Psoas muscle (tissue), 8 donors: ENCODE data around the gene NGF. TPM values are rescaled to one million over a fixed set of nuclear protein-coding genes. Genes with fewer than 3 reads are reported as not detected.

Source experiments
- ATAC-seq, 4 donors: fragments of 200-7000 bp; cut with Tn5 transposase; one replicate each; pipeline ENCODE4 v1.9.1; 2020; ENCODE audit warnings: moderate library complexity in 3 of 4, mild to moderate bottlenecking in 2 of 4
- DNase-seq, 2 donors: peaks; one replicate each; pipeline ENCODE4 v3.0.0-alpha.2; 2020
- H3K27ac ChIP-seq: fragments of 200-600 bp; one replicate; pipeline ENCODE4 v1.8.0; 2022
- H3K27me3 ChIP-seq, 3 donors: fragments of 200-600 bp in 1 of 3; one replicate each; pipeline versions ENCODE4 v1.6.1 to v1.8.0; 2013 to 2022; ENCODE audit warnings: low read length in 2 of 3, mild to moderate bottlenecking in 2 of 3, moderate library complexity in 1 of 3; ENCODE audit not compliant: insufficient read depth in 3 of 3
- H3K36me3 ChIP-seq, 2 donors: fragments of 200-600 bp in 1 of 2; one replicate each; pipeline versions ENCODE4 v1.6.1 to v1.8.0; 2013 to 2022; ENCODE audit warnings: low read depth in 1 of 2, mild to moderate bottlenecking in 1 of 2, moderate library complexity in 1 of 2; ENCODE audit not compliant: insufficient read depth in 1 of 2
- H3K4me1 ChIP-seq: fragments of 200-600 bp; one replicate; pipeline ENCODE4 v1.8.0; 2022
- H3K4me3 ChIP-seq: fragments of 200-600 bp; one replicate; pipeline ENCODE4 v1.8.0; 2022; ENCODE audit warnings: mild to moderate bottlenecking
- H3K9me3 ChIP-seq: fragments of 200-600 bp; one replicate; pipeline ENCODE4 v1.8.0; 2022
- CTCF ChIP-seq: fragments of 200-600 bp; IDR thresholded peaks from one replicate; pipeline ENCODE4 v1.8.0; 2022; ENCODE audit warnings: antibody characterized with exemption
- WGBS, 3 donors: extraction: QIAGEN DNeasy Blood & Tissue Kit; methylation state at CpG; one replicate each; pipeline versions ENCODE4 v1.1.6 to v1.1.7; 2013; 5-methylcytosine and 5-hydroxymethylcytosine counted together
- intact Hi-C, 2 donors: fragments of 100-400 bp; cut with DNase I; formaldehyde crosslinking; loops; one replicate each; pipeline versions ENCODE4 v1.11.0 to v1.14.2; 2022
- polyA plus RNA-seq, 3 donors: library from polyadenylated mRNA; stranded (reverse); fragments of 200-250 nt; gene quantifications; one replicate each; pipeline ENCODE4 v1.2.3, GENCODE V29; 2013
- total RNA-seq, 4 donors: library from RNA; stranded (reverse); fragmentation: NEBNext Ultra II Directional in 2 of 4; extraction: Animal tissue kit (Norgen Biotek cat#: 25700) in 2 of 4; gene quantifications; one replicate each; pipeline versions ENCODE4 v1.2.1 to v1.2.4, GENCODE V29; 2021 to 2023
- donor health status: healthy with polysubstance abuse.
- donor health status: DM: no; HTN: no; CAD: no; lungs with moderate emphysema.
- donor health status: Bipolar disorder and iron deficiency.
- donor health status: healthy.
- donor health status: DM: yes; HTN: yes; CAD: no.
- donor health status: DM: no; HTN: no; CAD: no.
- donor health status: DM: no; HTN: no; CAD: no.
- donor health status: DM: yes; HTN: yes; CAD: no.

NGF gene
- total and polyA plus RNA-seq, 7 donors = 0.27 to 1.4 (median 0.57) TPM

GRCh38 chr1:115347282-115347681 is 9.2 kb upstream of the NGF start:
- Histone ChIP-seq H3K9me3 (no peaks in the 10 kb centered on the region), H3K27me3 (peaks cover 0 to 9% (median 0%) of the 10 kb centered on the region in 3 donors), H3K27ac (no peak overlapping the region), H3K4me3 (no peak overlapping the region), H3K36me3 (no peaks in the 10 kb centered on the region), H3K4me1 (no peaks in the 10 kb centered on the region)
- TF ChIP-seq CTCF = no peak
- WGBS, 3 donors = 57 to 69% (median 63%) methylated on average over 2 of the region's 2 CpGs
- no peak for DNase-seq
- intact Hi-C loops = no loop called here
- no peak for ATAC-seq

GRCh38 chr1:115343200-115343737 is 5.2 kb upstream of the NGF start:
- ATAC-seq = no peak
- Histone ChIP-seq H3K4me3 (no peak overlapping the region), H3K4me1 (no peaks in the 10 kb centered on the region), H3K9me3 (no peaks in the 10 kb centered on the region), H3K36me3 (no peaks in the 10 kb centered on the region), H3K27me3 (peaks cover 0 to 14% (median 2%) of the 10 kb centered on the region in 3 donors), H3K27ac (no peak overlapping the region)
- whole genome bisulfite sequencing, 3 donors = 45 to 78% (median 48%) methylated on average over 2 of the region's 2 CpGs
- no peak for TF ChIP-seq CTCF
- intact Hi-C loops = no loop called here
- DNase-seq = no peak

GRCh38 chr1:115341948-115342347 is 3.9 kb upstream of the NGF start:
- Histone ChIP-seq H3K27me3 (peaks cover 0 to 24% (median 7%) of the 10 kb centered on the region in 3 donors), H3K36me3 (no peaks in the 10 kb centered on the region), H3K27ac (no peak overlapping the region), H3K9me3 (no peaks in the 10 kb centered on the region), H3K4me1 (peaks cover 5% of the 10 kb centered on the region), H3K4me3 (no peak overlapping the region)
- intact Hi-C loops = no loop called here
- DNase-seq (no peak), ATAC-seq (no peak)
- 72 to 86% (median 85%) methylated on average over 2 of the region's 2 CpGs for WGBS, 3 donors
- no peak for TF ChIP-seq CTCF

GRCh38 chr1:115340879-115341278 is 2.8 kb upstream of the NGF start:
- no peak overlapping the region for H3K4me3 ChIP-seq
- WGBS, 3 donors = 44 to 51% (median 48%) methylated on average over 3 of the region's 3 CpGs
- peaks cover 0 to 29% (median 7%) of the 10 kb centered on the region in 3 donors for H3K27me3 ChIP-seq
- ATAC-seq = no peak
- DNase-seq = no peak
- no peak overlapping the region for H3K27ac ChIP-seq
- no peaks in the 10 kb centered on the region for H3K9me3 ChIP-seq
- intact Hi-C loops = no loop called here
- TF ChIP-seq CTCF = no peak
- H3K4me1 ChIP-seq = peaks cover 5% of the 10 kb centered on the region
- no peaks in the 10 kb centered on the region for H3K36me3 ChIP-seq

GRCh38 chr1:115338457-115338820 is 390 bp upstream of the NGF start:
- DNase-seq = no peak

More at GRCh38 chr1:115338457-115338820, 390 bp upstream of the NGF start:
- H3K9me3 ChIP-seq = no peaks in the 10 kb centered on the region
- H3K27me3 ChIP-seq = peaks cover 0 to 20% (median 7%) of the 10 kb centered on the region in 3 donors
- intact Hi-C loops = loop anchor here in 1 of 2 donors (5.0 kb wide), 1 partner anchor 201 kb away; no protein-coding TSS in a partner anchor
- no peak for TF ChIP-seq CTCF
- peak; percentile 12 to 35 (median 24) for ATAC-seq
- WGBS, 3 donors = 11 to 21% (median 21%) methylated on average over 20 to 25 of the region's 25 CpGs
- peak overlapping the region; percentile 60 for H3K4me3 ChIP-seq
- H3K4me1 ChIP-seq = peaks cover 5% of the 10 kb centered on the region
- no peak overlapping the region for H3K27ac ChIP-seq
- H3K36me3 ChIP-seq = no peaks in the 10 kb centered on the region
